Trophoblast cell (in vitro differentiated cells and primary cell): ENCODE data around the gene TLR3.

Experiments
- DNase-seq, 2 donors: peaks; one replicate each; pipeline ENCODE4 v3.0.0-alpha.2; 2016
- H2AFZ ChIP-seq: 2 replicates; pipeline ENCODE4 v1.6.1; 2013; ENCODE audit warnings: low read length, moderate library complexity, mild to moderate bottlenecking; ENCODE audit not compliant: insufficient read depth, poor library complexity
- H2AK5ac ChIP-seq: 2 replicates; pipeline ENCODE4 v1.6.1; 2013; ENCODE audit warnings: mild to moderate bottlenecking, low read length
- H2BK120ac ChIP-seq: 2 replicates; pipeline ENCODE4 v1.6.1; 2013; ENCODE audit warnings: low read length, mild to moderate bottlenecking, moderate library complexity; ENCODE audit not compliant: insufficient read depth, poor library complexity
- H2BK12ac ChIP-seq: 2 replicates; pipeline ENCODE4 v1.6.1; 2013; ENCODE audit warnings: mild to moderate bottlenecking, low read length, moderate library complexity
- H2BK5ac ChIP-seq: 2 replicates; pipeline ENCODE4 v1.6.1; 2013; ENCODE audit warnings: low read length, low read depth, moderate library complexity, mild to moderate bottlenecking; ENCODE audit not compliant: poor library complexity
- H3K14ac ChIP-seq: 2 replicates; pipeline ENCODE4 v1.6.1; 2013; ENCODE audit warnings: mild to moderate bottlenecking, low read length
- H3K18ac ChIP-seq: 2 replicates; pipeline ENCODE4 v1.6.1; 2013; ENCODE audit warnings: mild to moderate bottlenecking, low read length
- H3K23ac ChIP-seq: 2 replicates; pipeline ENCODE4 v1.6.1; 2013; ENCODE audit warnings: low read length
- H3K27ac ChIP-seq: 2 replicates; pipeline ENCODE4 v1.5.1; 2013; ENCODE audit warnings: low read depth, mild to moderate bottlenecking, inconsistent platforms, low read length, moderate library complexity
- H3K27me3 ChIP-seq: 2 replicates; pipeline ENCODE4 v1.6.1; 2013; ENCODE audit warnings: inconsistent platforms, mild to moderate bottlenecking, low read length, moderate library complexity; ENCODE audit not compliant: insufficient read depth
- H3K36me3 ChIP-seq, 2 experiments: 1 replicate in 1 of 2; 2 replicates in 1 of 2; pipeline ENCODE4 v1.6.1; 2013; ENCODE audit warnings: low read length in 2 of 2, mild to moderate bottlenecking in 2 of 2, moderate library complexity in 1 of 2; ENCODE audit not compliant: insufficient read depth in 2 of 2, control insufficient read depth in 1 of 2
- H3K4ac ChIP-seq: 2 replicates; pipeline ENCODE4 v1.6.1; 2013; ENCODE audit warnings: low read depth, mild to moderate bottlenecking, low read length, moderate library complexity
- H3K4me1 ChIP-seq, 2 experiments: 1 replicate in 1 of 2; 2 replicates in 1 of 2; pipeline ENCODE4 v1.6.1; 2013; ENCODE audit warnings: low read length in 2 of 2, mild to moderate bottlenecking in 2 of 2, moderate library complexity in 1 of 2; ENCODE audit not compliant: insufficient read depth in 2 of 2, control insufficient read depth in 1 of 2
- H3K4me2 ChIP-seq: 2 replicates; pipeline ENCODE4 v1.6.1; 2013; ENCODE audit warnings: inconsistent platforms, mild to moderate bottlenecking, low read length, moderate library complexity
- H3K4me3 ChIP-seq: 2 replicates; pipeline ENCODE4 v1.5.1; 2013; ENCODE audit warnings: mild to moderate bottlenecking, low read depth, low read length, inconsistent platforms
- H3K79me1 ChIP-seq: one replicate; pipeline ENCODE4 v1.6.1; 2013; ENCODE audit warnings: low read length
- H3K79me2 ChIP-seq: 2 replicates; pipeline ENCODE4 v1.6.1; 2013; ENCODE audit warnings: low read length, mild to moderate bottlenecking; ENCODE audit not compliant: control insufficient read depth, insufficient read depth, poor library complexity
- H3K9ac ChIP-seq: 2 replicates; pipeline ENCODE4 v1.6.1; 2013; ENCODE audit warnings: mild to moderate bottlenecking, low read length
- H3K9me3 ChIP-seq: 2 replicates; pipeline ENCODE4 v1.6.1; 2013; ENCODE audit warnings: low read depth, mild to moderate bottlenecking, control low read depth, inconsistent platforms, low read length; ENCODE audit not compliant: insufficient read depth
- H4K12ac ChIP-seq: 2 replicates; pipeline ENCODE4 v1.6.1; 2013; ENCODE audit warnings: low read depth, mild to moderate bottlenecking, low read length, moderate library complexity
- H4K8ac ChIP-seq: 2 replicates; pipeline ENCODE4 v1.6.1; 2013; ENCODE audit warnings: low read depth, mild to moderate bottlenecking, low read length, moderate library complexity
- H4K91ac ChIP-seq: one replicate; pipeline ENCODE4 v1.6.1; 2013; ENCODE audit warnings: low read depth, mild to moderate bottlenecking, low read length, moderate library complexity
- WGBS: extraction: QIAGEN DNeasy Blood & Tissue Kit; methylation state at CpG from one replicate; pipeline ENCODE4 v1.1.7; 2013; ENCODE audit warnings: missing lambda C conversion rate; ENCODE audit not compliant: insufficient read length, insufficient coverage; ENCODE audit errors: extremely low coverage; 5-methylcytosine and 5-hydroxymethylcytosine counted together

The TLR3 gene

DNA sequence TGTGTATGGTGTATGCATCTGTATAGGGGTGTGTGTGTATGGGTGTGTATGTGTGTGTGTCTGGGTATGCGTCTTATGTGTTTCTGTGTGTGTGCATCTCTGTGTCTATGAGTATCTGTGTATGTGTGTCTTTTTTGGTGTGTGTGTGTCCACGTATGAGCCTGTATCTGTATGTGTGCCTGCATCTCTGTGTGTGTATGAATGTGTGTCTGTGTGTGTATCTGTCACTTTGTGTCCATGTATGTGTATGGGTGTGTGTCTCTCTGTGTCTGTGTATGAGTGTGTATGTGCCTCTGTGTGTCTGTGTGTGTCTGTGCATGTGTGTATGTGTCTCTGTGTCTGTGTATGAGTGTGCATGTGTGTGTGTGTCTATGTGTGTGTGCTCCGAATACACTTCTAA, 59.9 kb downstream of the TLR3 start:
- no peaks in the 10 kb centered on the region for H3K79me2 ChIP-seq
- H3K4me2 ChIP-seq: no peak overlapping the region
- H2BK5ac ChIP-seq: no peak overlapping the region
- no peak overlapping the region for H2AK5ac ChIP-seq
- H4K8ac ChIP-seq: no peak overlapping the region
- no peak overlapping the region for H2BK12ac ChIP-seq
- H3K79me1 ChIP-seq: no peaks in the 10 kb centered on the region
- no peak for DNase-seq
- H3K23ac ChIP-seq: peak overlapping the region; percentile 80
- H3K9me3 ChIP-seq: no peaks in the 10 kb centered on the region
- H3K36me3 ChIP-seq: no peaks in the 10 kb centered on the region
- H2BK120ac ChIP-seq: no peak overlapping the region
- no peak overlapping the region for H3K9ac ChIP-seq
- no CpG with 5 or more reads among the region's 3 CpGs for WGBS
- H3K18ac ChIP-seq: no peak overlapping the region
- no peak overlapping the region for H3K14ac ChIP-seq
- no peak overlapping the region for H3K27ac ChIP-seq
- H2AFZ ChIP-seq: no peak overlapping the region
- no peak overlapping the region for H3K4me3 ChIP-seq
- no peaks in the 10 kb centered on the region for H3K27me3 ChIP-seq
- no peak overlapping the region for H4K91ac ChIP-seq
- H4K12ac ChIP-seq: no peak overlapping the region
- no peak overlapping the region for H3K4ac ChIP-seq
- peaks cover 0 to 4% of the 10 kb centered on the region in 2 experiments for H3K4me1 ChIP-seq

GRCh38 chr4:186131935-186132334, 63.0 kb downstream of the TLR3 start:
- Histone ChIP-seq H2BK120ac (no peak overlapping the region), H3K79me2 (no peaks in the 10 kb centered on the region), H2AFZ (no peak overlapping the region), H3K36me3 (no peaks in the 10 kb centered on the region), H3K4me1 (peaks cover 0 to 8% of the 10 kb centered on the region in 2 experiments), H4K12ac (no peak overlapping the region), H3K14ac (no peak overlapping the region), H3K4me2 (no peak overlapping the region), H3K4me3 (no peak overlapping the region), H2BK12ac (no peak overlapping the region), H3K79me1 (no peaks in the 10 kb centered on the region), H3K23ac (no peak overlapping the region), H2AK5ac (no peak overlapping the region), H3K27ac (no peak overlapping the region), H3K9me3 (no peaks in the 10 kb centered on the region), H3K4ac (no peak overlapping the region), H3K18ac (no peak overlapping the region), H2BK5ac (no peak overlapping the region), H4K91ac (no peak overlapping the region), H3K27me3 (no peaks in the 10 kb centered on the region), H3K9ac (no peak overlapping the region), H4K8ac (no peak overlapping the region)
- DNase-seq: no peak
- no CpG with 5 or more reads among the region's 2 CpGs for WGBS

GRCh38 chr4:186132577-186133242, 63.8 kb downstream of the TLR3 start:
- Histone ChIP-seq H2AFZ (no peak overlapping the region), H2AK5ac (no peak overlapping the region), H2BK12ac (no peak overlapping the region), H3K9ac (no peak overlapping the region), H3K27me3 (no peaks in the 10 kb centered on the region), H3K23ac (no peak overlapping the region), H2BK120ac (no peak overlapping the region), H3K9me3 (no peaks in the 10 kb centered on the region), H3K14ac (no peak overlapping the region), H3K27ac (no peak overlapping the region), H3K4me3 (no peak overlapping the region), H3K79me1 (no peaks in the 10 kb centered on the region), H2BK5ac (no peak overlapping the region), H3K4me2 (no peak overlapping the region), H3K36me3 (no peaks in the 10 kb centered on the region), H3K18ac (no peak overlapping the region), H3K4ac (no peak overlapping the region), H3K79me2 (no peaks in the 10 kb centered on the region), H4K91ac (no peak overlapping the region), H4K12ac (no peak overlapping the region), H4K8ac (no peak overlapping the region), H3K4me1 (peaks cover 0 to 8% of the 10 kb centered on the region in 2 experiments)
- WGBS: no CpG with 5 or more reads among the region's 4 CpGs
- peak; percentile 27 to 49 for DNase-seq

GRCh38 chr4:186134257-186134656, 65.3 kb downstream of the TLR3 start:
- Histone ChIP-seq H3K36me3 (no peaks in the 10 kb centered on the region), H3K27ac (no peak overlapping the region), H3K9ac (no peak overlapping the region), H4K8ac (no peak overlapping the region), H3K18ac (no peak overlapping the region), H3K23ac (no peak overlapping the region), H3K4me2 (no peak overlapping the region), H3K79me2 (no peaks in the 10 kb centered on the region), H3K4ac (no peak overlapping the region), H2BK120ac (no peak overlapping the region), H2BK12ac (no peak overlapping the region), H3K14ac (no peak overlapping the region), H4K12ac (no peak overlapping the region), H3K79me1 (no peaks in the 10 kb centered on the region), H3K9me3 (no peaks in the 10 kb centered on the region), H4K91ac (no peak overlapping the region), H3K4me3 (no peak overlapping the region), H3K27me3 (no peaks in the 10 kb centered on the region), H2AK5ac (no peak overlapping the region), H3K4me1 (peaks cover 0 to 8% of the 10 kb centered on the region in 2 experiments), H2BK5ac (no peak overlapping the region), H2AFZ (no peak overlapping the region)
- WGBS: no CpG with 5 or more reads among the region's 3 CpGs
- DNase-seq: peak in 1 of 2 donors; percentile 6
